Measurements from ENCODE around the gene KIF16B.

- TF ChIP-seq CTCF (IDR thresholded peaks at IDR 0.05 in 2 of 3, conservative IDR thresholded peaks at IDR 0.05 in 1 of 3; ENCODE audit: borderline replicate concordance in 1 of 3, insufficient read depth in 1 of 3, low read depth in 2 of 3, low read length in 2 of 3) (no peak), EZH2 (IDR thresholded peaks at IDR 0.05) (no peak), SIN3A (IDR thresholded peaks at IDR 0.05; ENCODE audit: low read depth) (no peak), YY1 (IDR thresholded peaks at IDR 0.05; ENCODE audit: extremely low read depth, insufficient replicate concordance, low read depth, low read length) (no peak), JUND (IDR thresholded peaks at IDR 0.05) (no peak), EZH2phosphoT487 (IDR thresholded peaks at IDR 0.05; ENCODE audit: borderline replicate concordance) (no peak), MAX (IDR thresholded peaks at IDR 0.05) (no peak), POLR2AphosphoS5 (IDR thresholded peaks at IDR 0.05; ENCODE audit: low read depth, low read length) (no peak), POLR2A (IDR thresholded peaks at IDR 0.05; ENCODE audit: borderline replicate concordance, extremely low read depth, insufficient read depth, insufficient read length) (no peak), RAD21 (IDR thresholded peaks at IDR 0.05; ENCODE audit: low read depth) (no peak)
Measured at GRCh38 chr20:16366529-16366928, 206.7 kb downstream of the KIF16B start.
